Measurements from ENCODE around the gene RUSC1. TPM values are rescaled to one million over a fixed set of nuclear protein-coding genes. Genes with fewer than 3 reads are reported as not detected.

RUSC1 gene
- total and polyA plus RNA-seq, 2 of the 8 experiments (the other 6 are each of a cell fraction or from before 2014, with no cell fraction given) = 54.6 to 90.4 TPM

DNA sequence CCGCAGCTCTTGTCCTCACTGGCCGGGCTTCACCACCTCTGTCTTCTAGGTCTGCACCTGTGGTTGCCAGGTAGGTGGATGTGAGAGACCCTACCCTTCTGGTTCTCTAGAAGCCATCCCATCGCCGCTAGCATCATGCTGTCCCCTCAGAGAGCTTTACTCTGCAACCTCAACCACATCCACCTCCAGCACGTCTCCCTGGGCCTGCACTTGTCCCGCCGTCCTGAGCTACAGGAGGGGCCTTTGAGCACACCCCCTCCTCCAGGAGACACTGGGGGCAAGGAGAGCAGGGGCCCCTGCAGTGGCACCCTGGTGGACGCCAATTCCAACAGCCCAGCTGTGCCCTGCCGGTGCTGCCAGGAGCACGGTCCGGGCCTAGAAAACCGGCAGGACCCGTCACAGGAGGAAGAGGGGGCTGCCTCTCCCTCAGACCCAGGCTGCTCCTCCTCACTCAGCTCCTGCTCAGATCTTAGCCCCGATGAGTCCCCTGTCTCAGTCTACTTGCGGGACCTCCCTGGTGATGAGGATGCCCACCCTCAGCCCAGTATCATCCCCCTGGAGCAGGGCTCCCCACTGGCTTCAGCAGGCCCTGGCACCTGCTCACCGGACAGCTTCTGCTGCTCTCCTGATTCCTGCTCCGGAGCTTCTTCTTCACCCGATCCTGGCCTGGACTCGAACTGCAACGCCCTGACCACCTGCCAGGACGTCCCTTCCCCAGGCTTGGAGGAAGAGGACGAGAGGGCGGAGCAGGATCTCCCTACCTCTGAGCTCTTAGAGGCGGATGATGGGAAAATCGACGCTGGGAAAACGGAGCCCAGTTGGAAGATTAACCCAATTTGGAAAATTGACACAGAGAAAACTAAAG is 1.2 kb downstream of the RUSC1 start:
- peak overlapping the region; percentile 73 to 97 for H3K4me2 ChIP-seq (ENCODE audit: insufficient read depth in 1 of 2, low read depth in 2 of 2, low read length in 2 of 2)
- H2BK5ac ChIP-seq (ENCODE audit: low read depth, low read length) = peak overlapping the region; percentile 35; the same call in 1 of the 2 replicates
- H3K14ac ChIP-seq (ENCODE audit: insufficient read length) = no peak overlapping the region
- no peak overlapping the region for H2BK120ac ChIP-seq (replicated peaks; ENCODE audit: low read depth, low read length)
- H3K27me3 ChIP-seq (replicated peaks in 1 of 4; ENCODE audit: control insufficient read depth in 3 of 4, extremely low read depth in 1 of 4, insufficient read depth in 3 of 4, low read length in 3 of 4) = peaks cover 0 to 5% (median 3%) of the 10 kb centered on the region in 4 experiments; a peak in 4 of 7 replicates
- WGBS, 2 experiments (ENCODE audit: extremely low coverage in 1 of 2, insufficient coverage in 1 of 2, insufficient read length in 1 of 2, insufficient replicate concordance in 2 of 2, low coverage in 1 of 2, low lambda C conversion rate in 2 of 2, missing lambda C conversion rate in 1 of 2) = 48% methylated on average over 27 of the region's 27 CpGs; no CpG with 5 or more reads in 1 of the 2 experiments
- H3K23me2 ChIP-seq (ENCODE audit: low read depth, low read length) = peaks cover 16% of the 10 kb centered on the region; the same call in 1 of the 2 replicates
- peaks cover 4 to 28% (median 16%) of the 10 kb centered on the region in 4 experiments; a peak in 6 of 8 replicates for H3K36me3 ChIP-seq (ENCODE audit: control insufficient read depth in 2 of 4, insufficient read depth in 4 of 4, low read length in 3 of 4)
- H3K4ac ChIP-seq (replicated peaks; ENCODE audit: insufficient read length, low read depth, low read length) = peak overlapping the region; percentile 44
- no peak overlapping the region; the same call in 1 of the 2 replicates for H2AK5ac ChIP-seq (ENCODE audit: low read depth, low read length)
- H3K23ac ChIP-seq (ENCODE audit: insufficient read length) = no peak overlapping the region
- peaks cover 4% of the 10 kb centered on the region for H3K79me1 ChIP-seq (ENCODE audit: low read depth, low read length)
- no peak overlapping the region for H4K91ac ChIP-seq (replicated peaks; ENCODE audit: insufficient read length, low read length)
- 0 out of 2 replicates have a peak overlapping the region, but pooled peaks have one; percentile 29 for H2BK15ac ChIP-seq (ENCODE audit: low read length)
- peak overlapping the region; percentile 65 to 94 (median 84); a peak in 7 of 8 replicates for H3K4me3 ChIP-seq (ENCODE audit: extremely low read depth in 1 of 4, insufficient read depth in 2 of 4, low read depth in 3 of 4, low read length in 4 of 4)
- no peak overlapping the region for H3K27ac ChIP-seq (ENCODE audit: low read depth, low read length)
- no peak overlapping the region for H2BK12ac ChIP-seq (ENCODE audit: low read depth, low read length)
- H4K5ac ChIP-seq (ENCODE audit: insufficient read length, low read depth, low read length) = no peak overlapping the region
- H3K56ac ChIP-seq (replicated peaks; ENCODE audit: insufficient read length, low read depth, low read length) = no peak overlapping the region
- H3K9ac ChIP-seq (replicated peaks in 1 of 4; ENCODE audit: extremely low read depth in 1 of 4, low read depth in 3 of 4, low read length in 3 of 4) = no peak overlapping the region
- peak in 1 of 2 experiments; percentile 55 for DNase-seq (ENCODE audit: low read depth in 1 of 2, low spot score in 2 of 2)
- ChIA-PET POLR2A (ENCODE audit: partially characterized antibody) (interaction anchor here (0.6 to 4.0 kb wide), 21 partner anchors 9 to 127 kb away, joined by 3 to 21 read pairs (median 4); partner anchors contain the start of genes CLK2, HCN3, MTX1 and SCAMP3), CTCF (ENCODE audit: partially characterized antibody) (interaction anchor here (0.6 to 15.0 kb wide), 16 partner anchors 15 to 282 kb away, joined by 3 to 227 read pairs (median 5); partner anchors contain the start of genes CLK2, ENTREP3, FDPS and HCN3)
- no peaks in the 10 kb centered on the region for H3K9me3 ChIP-seq (ENCODE audit: insufficient read depth in 2 of 2, low read depth in 1 of 2, low read length in 1 of 2)
- H3K18ac ChIP-seq (ENCODE audit: extremely low read depth, low read length) = no peak overlapping the region; the same call in 1 of the 2 replicates
- no peak overlapping the region for H2BK20ac ChIP-seq (ENCODE audit: low read length)
- FAIRE-seq = no peak
- H2AFZ ChIP-seq (ENCODE audit: low read length) = no peak overlapping the region
- peaks cover 0 to 4% of the 10 kb centered on the region in 2 experiments; a peak in 1 of 4 replicates for H3K79me2 ChIP-seq (ENCODE audit: control insufficient read depth in 1 of 2, insufficient read depth in 2 of 2, low read length in 2 of 2)
- H3K4me1 ChIP-seq (replicated peaks in 1 of 4; ENCODE audit: control insufficient read depth in 3 of 4, insufficient read depth in 4 of 4, low read length in 3 of 4) = peaks cover 8 to 26% (median 14%) of the 10 kb centered on the region in 4 experiments; a peak in 6 of 7 replicates
- peaks cover 8 to 20% of the 10 kb centered on the region in 2 experiments for H4K20me1 ChIP-seq (replicated peaks in 1 of 2; ENCODE audit: control insufficient read depth in 1 of 2, insufficient read depth in 2 of 2, low read length in 2 of 2)
- TF ChIP-seq, protein P1, sequence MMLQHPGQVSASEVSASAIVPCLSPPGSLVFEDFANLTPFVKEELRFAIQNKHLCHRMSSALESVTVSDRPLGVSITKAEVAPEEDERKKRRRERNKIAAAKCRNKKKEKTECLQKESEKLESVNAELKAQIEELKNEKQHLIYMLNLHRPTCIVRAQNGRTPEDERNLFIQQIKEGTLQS (IDR thresholded peaks at IDR 0.05; ENCODE audit: insufficient read depth, low read depth, low read length) = no peak
- TF ChIP-seq ZNF274 (IDR thresholded peaks at IDR 0.05; ENCODE audit: borderline replicate concordance, extremely low read depth, low read length) (no peak), EGR1 (IDR thresholded peaks at IDR 0.05; ENCODE audit: borderline replicate concordance, low read depth, low read length) (no peak), NANOG (IDR thresholded peaks at IDR 0.05; ENCODE audit: insufficient read depth, low read depth, low read length, poor library complexity, severe bottlenecking) (no peak), SRF (IDR thresholded peaks at IDR 0.05; ENCODE audit: low read depth, low read length) (no peak), SIN3A (conservative IDR thresholded peaks at IDR 0.05 in 1 of 2, IDR thresholded peaks at IDR 0.05 in 1 of 2; ENCODE audit: low read depth in 1 of 2, low read length in 2 of 2) (no peak)
- TF ChIP-seq, protein P2, sequence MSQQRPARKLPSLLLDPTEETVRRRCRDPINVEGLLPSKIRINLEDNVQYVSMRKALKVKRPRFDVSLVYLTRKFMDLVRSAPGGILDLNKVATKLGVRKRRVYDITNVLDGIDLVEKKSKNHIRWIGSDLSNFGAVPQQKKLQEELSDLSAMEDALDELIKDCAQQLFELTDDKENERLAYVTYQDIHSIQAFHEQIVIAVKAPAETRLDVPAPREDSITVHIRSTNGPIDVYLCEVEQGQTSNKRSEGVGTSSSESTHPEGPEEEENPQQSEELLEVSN (IDR thresholded peaks at IDR 0.05) = no peak
- H4K8ac ChIP-seq (ENCODE audit: extremely low read depth, insufficient read depth, low read length) = peak overlapping the region; percentile 22; the same call in 1 of the 2 replicates
